Liver (tissue), 9 donors: ENCODE results near the gene LRRN2. TPM values are rescaled to one million over a fixed set of nuclear protein-coding genes. Genes with fewer than 3 reads are reported as not detected.

Source experiments
- DNase-seq: peaks from one replicate; pipeline ENCODE4 v3.0.0-alpha.2; 2017; ENCODE audit warnings: low spot score
- H3K27ac ChIP-seq, 2 donors: one replicate each; pipeline ENCODE4 v1.7.0; 2013; ENCODE audit warnings: inconsistent platforms in 2 of 2, low read length in 2 of 2, control low read depth in 1 of 2, low read depth in 1 of 2, mild to moderate bottlenecking in 1 of 2
- H3K27me3 ChIP-seq, 4 donors: one replicate each; pipeline versions ENCODE4 v1.6.1 to v1.7.0; 2013; ENCODE audit warnings: low read length in 3 of 4, inconsistent platforms in 1 of 4, mild to moderate bottlenecking in 1 of 4, moderate library complexity in 1 of 4; ENCODE audit not compliant: control insufficient read depth in 4 of 4, insufficient read depth in 4 of 4
- H3K36me3 ChIP-seq, 4 donors: one replicate each; pipeline versions ENCODE4 v1.6.1 to v1.7.0; 2013; ENCODE audit warnings: low read length in 3 of 4, mild to moderate bottlenecking in 3 of 4, low read depth in 1 of 4, moderate library complexity in 1 of 4; ENCODE audit not compliant: control insufficient read depth in 4 of 4, insufficient read depth in 3 of 4
- H3K4me1 ChIP-seq, 4 donors: one replicate each; pipeline versions ENCODE4 v1.6.1 to v1.7.0; 2013; ENCODE audit warnings: low read length in 3 of 4, mild to moderate bottlenecking in 3 of 4, moderate library complexity in 1 of 4; ENCODE audit not compliant: control insufficient read depth in 4 of 4, insufficient read depth in 4 of 4
- H3K4me3 ChIP-seq, 3 donors: one replicate each; pipeline versions ENCODE4 v1.6.1 to v1.7.0; 2013; ENCODE audit warnings: low read length in 3 of 3, control low read depth in 1 of 3, low read depth in 1 of 3, mild to moderate bottlenecking in 1 of 3
- H3K9ac ChIP-seq, 2 donors: one replicate each; pipeline ENCODE4 v1.7.0; 2013; ENCODE audit warnings: low read length in 2 of 2, mild to moderate bottlenecking in 2 of 2, moderate library complexity in 2 of 2, control low read depth in 1 of 2, low read depth in 1 of 2
- H3K9me3 ChIP-seq, 4 donors: one replicate each; pipeline versions ENCODE4 v1.6.1 to v1.7.0; 2013; ENCODE audit warnings: low read length in 3 of 4; ENCODE audit not compliant: control insufficient read depth in 4 of 4
- CTCF ChIP-seq: fragments of 150-350 bp; IDR thresholded peaks from 2 replicates; pipeline ENCODE4 v1.5.1; 2017; ENCODE audit warnings: improper control_type of control experiment, low read depth, low read length; ENCODE audit not compliant: missing input control
- EGR1 ChIP-seq, 2 donors: IDR thresholded peaks; 2 replicates each; pipeline ENCODE4 v1.6.1; 2016 to 2018; ENCODE audit warnings: antibody characterized with exemption in 2 of 2, low read depth in 2 of 2
- FOXA1 ChIP-seq: IDR thresholded peaks from 2 replicates; pipeline ENCODE4 v1.6.1; 2016; ENCODE audit warnings: antibody characterized with exemption
- FOXA2 ChIP-seq: IDR thresholded peaks from 2 replicates; pipeline ENCODE4 v1.6.1; 2016; ENCODE audit warnings: antibody characterized with exemption
- GABPA ChIP-seq, 2 donors: IDR thresholded peaks in 1 of 2; conservative IDR thresholded peaks in 1 of 2; 2 replicates each; pipeline ENCODE4 v1.6.1; 2016; ENCODE audit warnings: antibody characterized with exemption in 2 of 2, mild to moderate bottlenecking in 1 of 2, moderate library complexity in 1 of 2
- HNF4A ChIP-seq, 2 donors: conservative IDR thresholded peaks; 2 replicates each; pipeline ENCODE4 v1.6.1; 2016; ENCODE audit warnings: antibody characterized with exemption in 2 of 2, mild to moderate bottlenecking in 2 of 2
- HNF4G ChIP-seq: IDR thresholded peaks from 2 replicates; pipeline ENCODE4 v1.6.1; 2016; ENCODE audit warnings: antibody characterized with exemption
- JUND ChIP-seq, 2 donors: IDR thresholded peaks; 2 replicates each; pipeline ENCODE4 v1.6.1; 2016; ENCODE audit warnings: antibody characterized with exemption in 2 of 2
- MAX ChIP-seq: IDR thresholded peaks from 2 replicates; pipeline ENCODE4 v1.6.1; 2016; ENCODE audit warnings: antibody characterized with exemption
- NR2F2 ChIP-seq: IDR thresholded peaks from 2 replicates; pipeline ENCODE4 v1.6.1; 2016; ENCODE audit warnings: antibody characterized with exemption
- RAD21 ChIP-seq, 2 donors: IDR thresholded peaks; 2 replicates each; pipeline ENCODE4 v1.6.1; 2016; ENCODE audit warnings: antibody characterized with exemption in 2 of 2, mild to moderate bottlenecking in 2 of 2
- REST ChIP-seq: IDR thresholded peaks from 2 replicates; pipeline ENCODE4 v1.6.1; 2016; ENCODE audit warnings: antibody characterized with exemption, mild to moderate bottlenecking
- SP1 ChIP-seq: IDR thresholded peaks from 2 replicates; pipeline ENCODE4 v1.6.1; 2018; ENCODE audit warnings: antibody characterized with exemption, mild to moderate bottlenecking
- TAF1 ChIP-seq: conservative IDR thresholded peaks from 2 replicates; pipeline ENCODE4 v1.6.1; 2016; ENCODE audit warnings: antibody characterized with exemption, mild to moderate bottlenecking
- YY1 ChIP-seq: IDR thresholded peaks from 2 replicates; pipeline ENCODE4 v1.6.1; 2016; ENCODE audit warnings: antibody characterized with exemption, mild to moderate bottlenecking
- ZBTB33 ChIP-seq: IDR thresholded peaks from 2 replicates; pipeline ENCODE4 v1.6.1; 2016; ENCODE audit warnings: antibody characterized with exemption
- WGBS: extraction: QIAGEN DNeasy Blood & Tissue Kit; methylation state at CpG from one replicate; pipeline ENCODE4 v1.1.7; 2013; 5-methylcytosine and 5-hydroxymethylcytosine counted together
- polyA plus RNA-seq, 2 donors: library from polyadenylated mRNA; stranded (reverse) in 1 of 2; unstranded in 1 of 2; fragments of 200-250 nt in 1 of 2; fragments of >200 nt in 1 of 2; fragmentation: Nextera tagmentation in 1 of 2; extraction: Ambion mirVana in 1 of 2; gene quantifications; one replicate each; pipeline versions ENCODE4 v1.2.1 to v1.2.3, GENCODE V29; 2013 to 2015
- total RNA-seq, 2 donors: library from RNA; depleted of rRNA; stranded (reverse); fragments of >200 nt; gene quantifications; one replicate each; pipeline ENCODE4 v1.2.3, GENCODE V29; 2014
- TF ChIP-seq, protein P1 (sequence below): IDR thresholded peaks from 2 replicates; pipeline ENCODE4 v1.6.1; 2016; ENCODE audit warnings: antibody characterized with exemption
- donor health status: healthy.
- donor health status: healthy.
- donor health status: healthy.
- donor health status: healthy.
- donor health status: healthy.

The LRRN2 gene
- total and polyA plus RNA-seq, 4 donors = 0.13 to 2.8 (median 0.28) TPM

DNA sequence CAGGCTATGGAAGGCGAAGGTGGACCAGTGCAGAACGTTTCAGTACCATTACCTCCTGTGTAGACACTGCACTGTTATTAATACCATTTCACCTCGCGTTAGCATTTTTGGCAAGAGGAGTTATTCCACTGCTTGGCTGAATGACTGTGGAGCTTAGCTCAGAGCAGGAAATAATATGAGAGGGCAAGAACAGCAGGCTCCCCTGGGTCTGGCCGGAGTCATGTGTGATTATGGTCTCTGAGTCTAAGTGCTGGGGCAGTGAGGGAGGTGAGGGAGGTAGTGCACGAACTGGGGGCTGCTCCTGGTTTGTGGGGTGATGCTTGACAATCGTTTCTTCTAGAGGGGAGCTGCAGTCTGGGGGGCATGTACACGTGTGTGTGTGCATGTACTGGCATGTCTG lies 86.4 kb downstream of the LRRN2 start:
- no peak for DNase-seq
- no peak overlapping the region for H3K9ac ChIP-seq
- no peak overlapping the region for H3K27ac ChIP-seq
- peaks cover 0 to 3% (median 0%) of the 10 kb centered on the region in 4 donors for H3K4me1 ChIP-seq
- 82% methylated on average over 8 of the region's 8 CpGs for WGBS
- no peaks in the 10 kb centered on the region for H3K27me3 ChIP-seq
- H3K9me3 ChIP-seq = no peaks in the 10 kb centered on the region
- peaks cover 0 to 2% (median 0%) of the 10 kb centered on the region in 4 donors for H3K36me3 ChIP-seq
- H3K4me3 ChIP-seq = no peak overlapping the region
- TF ChIP-seq, protein P1, sequence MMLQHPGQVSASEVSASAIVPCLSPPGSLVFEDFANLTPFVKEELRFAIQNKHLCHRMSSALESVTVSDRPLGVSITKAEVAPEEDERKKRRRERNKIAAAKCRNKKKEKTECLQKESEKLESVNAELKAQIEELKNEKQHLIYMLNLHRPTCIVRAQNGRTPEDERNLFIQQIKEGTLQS = no peak
- TF ChIP-seq SP1 (no peak), MAX (no peak), FOXA2 (no peak), JUND (IDR thresholded peaks at IDR 0.05) (no peak), NR2F2 (no peak), EGR1 (IDR thresholded peaks at IDR 0.05; ENCODE audit: low read depth in 2 of 2) (no peak), REST (no peak), RAD21 (IDR thresholded peaks at IDR 0.05) (no peak), CTCF (no peak), HNF4A (conservative IDR thresholded peaks at IDR 0.05) (no peak), GABPA (IDR thresholded peaks at IDR 0.05 in 1 of 2, conservative IDR thresholded peaks at IDR 0.05 in 1 of 2) (no peak), YY1 (no peak)

- Histone ChIP-seq H3K27ac (no peak overlapping the region), H3K9me3 (no peaks in the 10 kb centered on the region), H3K9ac (no peak overlapping the region), H3K4me3 (no peak overlapping the region), H3K27me3 (no peaks in the 10 kb centered on the region), H3K4me1 (peaks cover 0 to 3% (median 0%) of the 10 kb centered on the region in 4 donors), H3K36me3 (peaks cover 0 to 2% (median 0%) of the 10 kb centered on the region in 4 donors)
- WGBS = 87% methylated on average over 4 of the region's 4 CpGs
- no peak for DNase-seq
- TF ChIP-seq NR2F2 (no peak), JUND (IDR thresholded peaks at IDR 0.05) (no peak), RAD21 (IDR thresholded peaks at IDR 0.05) (no peak), SP1 (no peak), TAF1 (no peak), YY1 (no peak), MAX (no peak), EGR1 (IDR thresholded peaks at IDR 0.05; ENCODE audit: low read depth in 2 of 2) (no peak), FOXA1 (no peak), ZBTB33 (no peak), HNF4G (no peak), HNF4A (conservative IDR thresholded peaks at IDR 0.05) (no peak), REST (no peak)
- TF ChIP-seq, protein P1 = no peak
These were observed 87.1 kb downstream of the LRRN2 start for GRCh38 chr1:204598319-204598969.
